Hepatocyte (in vitro differentiated cells): Measurements from ENCODE around the gene GRB10.

Source experiments
- EZH2 ChIP-seq: fragments of 200-600 bp; sonication (generic); IDR thresholded peaks from 2 replicates; pipeline ENCODE4 v1.6.1; 2016; ENCODE audit warnings: antibody characterized with exemption, mild to moderate bottlenecking, borderline replicate concordance
- EZH2phosphoT487 ChIP-seq: fragments of 200-600 bp; sonication (generic); IDR thresholded peaks from one replicate; pipeline ENCODE4 v1.6.1; 2018; ENCODE audit warnings: antibody characterized with exemption, mild to moderate bottlenecking, low read depth, moderate library complexity; ENCODE audit not compliant: unreplicated experiment, severe bottlenecking
- TF ChIP-seq, protein P1 (sequence below): fragments of 200-600 bp; sonication (generic); IDR thresholded peaks from 2 replicates; pipeline ENCODE4 v1.5.1; 2016; ENCODE audit warnings: antibody characterized with exemption, mild to moderate bottlenecking; ENCODE audit not compliant: poor library complexity

GRCh38 chr7:50756180-50756579 is 26.5 kb downstream of the GRB10 start:
- TF ChIP-seq, protein P1, sequence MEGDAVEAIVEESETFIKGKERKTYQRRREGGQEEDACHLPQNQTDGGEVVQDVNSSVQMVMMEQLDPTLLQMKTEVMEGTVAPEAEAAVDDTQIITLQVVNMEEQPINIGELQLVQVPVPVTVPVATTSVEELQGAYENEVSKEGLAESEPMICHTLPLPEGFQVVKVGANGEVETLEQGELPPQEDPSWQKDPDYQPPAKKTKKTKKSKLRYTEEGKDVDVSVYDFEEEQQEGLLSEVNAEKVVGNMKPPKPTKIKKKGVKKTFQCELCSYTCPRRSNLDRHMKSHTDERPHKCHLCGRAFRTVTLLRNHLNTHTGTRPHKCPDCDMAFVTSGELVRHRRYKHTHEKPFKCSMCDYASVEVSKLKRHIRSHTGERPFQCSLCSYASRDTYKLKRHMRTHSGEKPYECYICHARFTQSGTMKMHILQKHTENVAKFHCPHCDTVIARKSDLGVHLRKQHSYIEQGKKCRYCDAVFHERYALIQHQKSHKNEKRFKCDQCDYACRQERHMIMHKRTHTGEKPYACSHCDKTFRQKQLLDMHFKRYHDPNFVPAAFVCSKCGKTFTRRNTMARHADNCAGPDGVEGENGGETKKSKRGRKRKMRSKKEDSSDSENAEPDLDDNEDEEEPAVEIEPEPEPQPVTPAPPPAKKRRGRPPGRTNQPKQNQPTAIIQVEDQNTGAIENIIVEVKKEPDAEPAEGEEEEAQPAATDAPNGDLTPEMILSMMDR, result no peak
- no peak for TF ChIP-seq EZH2
- TF ChIP-seq EZH2phosphoT487, result no peak
